HG03135 (cell line): ENCODE data around the gene NUDT9.

Experiments used
- ATAC-seq: cut with Tn5 transposase; IDR thresholded peaks from one replicate; pipeline ENCODE4 v1.9.1; 2021; ENCODE audit warnings: mild to moderate bottlenecking, moderate library complexity; ENCODE audit not compliant: unreplicated experiment

Gene NUDT9

GRCh38 chr4:87506974-87507701, 84.8 kb downstream of the NUDT9 start:
- no peak for ATAC-seq
